BJ (cell line): ENCODE measurements around the gene CATSPER3. TPM values are rescaled to one million over a fixed set of nuclear protein-coding genes. Genes with fewer than 3 reads are reported as not detected.

Experiments
- CTCF ChIA-PET: fragments of 350-600 bp; formaldehyde crosslinking; extraction: SDS; loops from one replicate; lab custom pipeline; 2021; ENCODE audit warnings: antibody characterized with exemption, inconsistent platforms; lab: Yijun Ruan, JAX
- POLR2A ChIA-PET: fragments of 300-600 bp; sonication (Branson Sonifier 250); formaldehyde crosslinking; extraction: SDS; loops from one replicate; lab custom pipeline; 2021; ENCODE audit warnings: antibody characterized with exemption; lab: Charles Lee
- DNase-seq: peaks from one replicate; pipeline ENCODE4 v3.0.0-alpha.2; 2011; ENCODE audit warnings: low read depth
- H3K27me3 ChIP-seq: 2 replicates; pipeline ENCODE4 v1.6.0; 2011; ENCODE audit warnings: low read length; ENCODE audit not compliant: control insufficient read depth, insufficient read depth
- H3K36me3 ChIP-seq: 2 replicates; pipeline ENCODE4 v1.5.1; 2011; ENCODE audit warnings: low read length; ENCODE audit not compliant: control insufficient read depth, insufficient read depth
- H3K4me3 ChIP-seq: 2 replicates; pipeline ENCODE4 v1.5.1; 2011; ENCODE audit warnings: low read depth, mild to moderate bottlenecking, control low read depth, low read length
- polyA plus RNA-seq: library from polyadenylated mRNA; depleted of rRNA; stranded (reverse); fragments of >200 nt; gene quantifications from 2 replicates; pipeline ENCODE4 v1.2.3, GENCODE V29; 2011
- TF ChIP-seq, protein P1 (sequence below): IDR thresholded peaks from 2 replicates; pipeline ENCODE4 v1.5.1; 2011; ENCODE audit warnings: low read depth, mild to moderate bottlenecking, control low read depth, inconsistent platforms, low read length, moderate library complexity; ENCODE audit not compliant: insufficient read depth

CATSPER3 gene
- polyA plus RNA-seq, 1 experiment, result 0.43 TPM

GRCh38 chr5:135037519-135038204 lies 70.0 kb downstream of the CATSPER3 start:
- no peak overlapping the region for H3K4me3 ChIP-seq
- POLR2A ChIA-PET, result no interaction called here
- H3K27me3 ChIP-seq, result peaks cover 35% of the 10 kb centered on the region
- no peak for DNase-seq
- TF ChIP-seq, protein P1, sequence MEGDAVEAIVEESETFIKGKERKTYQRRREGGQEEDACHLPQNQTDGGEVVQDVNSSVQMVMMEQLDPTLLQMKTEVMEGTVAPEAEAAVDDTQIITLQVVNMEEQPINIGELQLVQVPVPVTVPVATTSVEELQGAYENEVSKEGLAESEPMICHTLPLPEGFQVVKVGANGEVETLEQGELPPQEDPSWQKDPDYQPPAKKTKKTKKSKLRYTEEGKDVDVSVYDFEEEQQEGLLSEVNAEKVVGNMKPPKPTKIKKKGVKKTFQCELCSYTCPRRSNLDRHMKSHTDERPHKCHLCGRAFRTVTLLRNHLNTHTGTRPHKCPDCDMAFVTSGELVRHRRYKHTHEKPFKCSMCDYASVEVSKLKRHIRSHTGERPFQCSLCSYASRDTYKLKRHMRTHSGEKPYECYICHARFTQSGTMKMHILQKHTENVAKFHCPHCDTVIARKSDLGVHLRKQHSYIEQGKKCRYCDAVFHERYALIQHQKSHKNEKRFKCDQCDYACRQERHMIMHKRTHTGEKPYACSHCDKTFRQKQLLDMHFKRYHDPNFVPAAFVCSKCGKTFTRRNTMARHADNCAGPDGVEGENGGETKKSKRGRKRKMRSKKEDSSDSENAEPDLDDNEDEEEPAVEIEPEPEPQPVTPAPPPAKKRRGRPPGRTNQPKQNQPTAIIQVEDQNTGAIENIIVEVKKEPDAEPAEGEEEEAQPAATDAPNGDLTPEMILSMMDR, result no peak
- CTCF ChIA-PET, result interaction anchor here (0.9 kb wide), 1 partner anchor 28 kb away, joined by 3 read pairs; no protein-coding TSS in a partner anchor
- no peaks in the 10 kb centered on the region; the same call in 1 of the 2 replicates for H3K36me3 ChIP-seq

GRCh38 chr5:135038205-135038812 lies 70.6 kb downstream of the CATSPER3 start:
- Histone ChIP-seq H3K4me3 (no peak overlapping the region), H3K36me3 (no peaks in the 10 kb centered on the region; the same call in 1 of the 2 replicates), H3K27me3 (peaks cover 37% of the 10 kb centered on the region)
- CTCF ChIA-PET, result interaction anchor here (0.9 kb wide), 1 partner anchor 28 kb away, joined by 3 read pairs; no protein-coding TSS in a partner anchor
- POLR2A ChIA-PET, result no interaction called here
- no peak for DNase-seq
- TF ChIP-seq, protein P1, result no peak

GRCh38 chr5:135038813-135039270 lies 71.1 kb downstream of the CATSPER3 start:
- Histone ChIP-seq H3K4me3 (no peak overlapping the region), H3K27me3 (peaks cover 38% of the 10 kb centered on the region), H3K36me3 (no peaks in the 10 kb centered on the region; the same call in 1 of the 2 replicates)
- ChIA-PET POLR2A (no interaction called here), CTCF (no interaction called here)
- TF ChIP-seq, protein P1, result no peak
- DNase-seq, result no peak

DNA sequence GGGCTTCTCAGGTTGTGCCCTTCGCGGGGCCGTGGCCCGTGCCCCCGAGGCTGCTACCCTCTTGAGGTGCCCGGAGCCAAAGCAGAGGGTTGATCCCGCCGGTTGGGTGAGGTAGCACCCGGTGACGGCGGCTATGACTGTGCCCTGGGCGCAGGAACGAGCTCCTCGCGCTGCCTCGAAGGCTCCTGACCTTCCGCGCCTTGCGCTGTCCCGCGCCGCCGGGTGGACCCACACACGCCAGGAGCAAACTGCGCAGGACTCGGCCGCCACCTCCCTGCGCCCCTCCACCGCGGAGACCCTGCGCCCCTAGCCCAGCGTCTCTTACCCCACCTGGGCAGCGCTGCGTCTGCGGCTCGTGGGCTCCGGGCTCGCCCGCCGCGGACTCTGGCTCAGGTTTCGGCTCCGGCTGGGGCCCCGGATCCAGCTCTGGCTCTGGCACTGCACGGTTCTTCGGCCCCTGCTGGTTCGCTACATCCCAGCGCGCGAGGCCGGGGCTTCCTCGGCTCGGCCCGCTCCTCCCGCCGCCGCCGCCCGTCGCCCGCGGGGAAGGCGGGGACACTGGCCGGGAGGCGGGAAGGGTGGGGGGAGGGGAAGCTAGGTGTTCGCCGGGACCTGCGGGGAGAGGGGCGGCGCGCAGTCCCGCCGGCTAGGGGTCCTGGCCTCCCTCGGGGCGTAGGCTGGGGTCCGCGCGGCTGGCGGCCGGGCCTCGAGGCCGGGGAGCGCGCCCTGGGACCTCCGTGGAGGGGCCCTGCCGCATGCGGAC lies 71.7 kb downstream of the CATSPER3 start:
- ChIA-PET CTCF (no interaction called here), POLR2A (no interaction called here)
- peak overlapping the region; percentile 7; the same call in 1 of the 2 replicates for H3K4me3 ChIP-seq
- TF ChIP-seq, protein P1, result no peak
- no peak for DNase-seq
- H3K27me3 ChIP-seq, result peaks cover 41% of the 10 kb centered on the region
- no peaks in the 10 kb centered on the region; the same call in 1 of the 2 replicates for H3K36me3 ChIP-seq

DNA sequence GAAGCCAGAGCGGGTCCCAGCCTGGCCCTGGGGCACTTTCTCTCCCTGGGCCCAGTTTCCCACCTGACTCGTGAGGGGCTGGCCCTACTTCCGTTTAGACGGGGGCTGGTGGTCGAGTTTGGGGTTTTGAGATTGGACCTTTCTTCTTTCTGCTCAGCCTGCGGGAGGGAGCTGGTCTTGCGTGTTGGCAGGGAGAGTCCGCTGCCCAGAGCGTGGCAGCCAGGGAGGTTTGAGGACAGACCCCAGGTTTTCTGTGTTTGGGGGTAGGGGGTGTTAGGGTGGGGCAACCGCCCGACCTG lies 72.3 kb downstream of the CATSPER3 start:
- H3K4me3 ChIP-seq, result no peak overlapping the region
- CTCF ChIA-PET, result no interaction called here
- TF ChIP-seq, protein P1, result no peak
- DNase-seq, result no peak
- H3K36me3 ChIP-seq, result no peaks in the 10 kb centered on the region; the same call in 1 of the 2 replicates
- peaks cover 41% of the 10 kb centered on the region for H3K27me3 ChIP-seq
- POLR2A ChIA-PET, result no interaction called here
